Activated T-cell treated with anti-CD3 and anti-CD28 coated beads, Interleukin-2, amount 50 U/mL, for 1 hour (primary cell): Measurements from ENCODE around the gene TMEM63B.
"Not testable (repeated sequence)": the region's sequence is repeated elsewhere in the genome, so short reads cannot be mapped to it uniquely, and the experiment has no call there.

Experiments
- DNase-seq: peaks from one replicate; pipeline ENCODE4 v3.0.0-alpha.2; 2020

TMEM63B gene

DNA sequence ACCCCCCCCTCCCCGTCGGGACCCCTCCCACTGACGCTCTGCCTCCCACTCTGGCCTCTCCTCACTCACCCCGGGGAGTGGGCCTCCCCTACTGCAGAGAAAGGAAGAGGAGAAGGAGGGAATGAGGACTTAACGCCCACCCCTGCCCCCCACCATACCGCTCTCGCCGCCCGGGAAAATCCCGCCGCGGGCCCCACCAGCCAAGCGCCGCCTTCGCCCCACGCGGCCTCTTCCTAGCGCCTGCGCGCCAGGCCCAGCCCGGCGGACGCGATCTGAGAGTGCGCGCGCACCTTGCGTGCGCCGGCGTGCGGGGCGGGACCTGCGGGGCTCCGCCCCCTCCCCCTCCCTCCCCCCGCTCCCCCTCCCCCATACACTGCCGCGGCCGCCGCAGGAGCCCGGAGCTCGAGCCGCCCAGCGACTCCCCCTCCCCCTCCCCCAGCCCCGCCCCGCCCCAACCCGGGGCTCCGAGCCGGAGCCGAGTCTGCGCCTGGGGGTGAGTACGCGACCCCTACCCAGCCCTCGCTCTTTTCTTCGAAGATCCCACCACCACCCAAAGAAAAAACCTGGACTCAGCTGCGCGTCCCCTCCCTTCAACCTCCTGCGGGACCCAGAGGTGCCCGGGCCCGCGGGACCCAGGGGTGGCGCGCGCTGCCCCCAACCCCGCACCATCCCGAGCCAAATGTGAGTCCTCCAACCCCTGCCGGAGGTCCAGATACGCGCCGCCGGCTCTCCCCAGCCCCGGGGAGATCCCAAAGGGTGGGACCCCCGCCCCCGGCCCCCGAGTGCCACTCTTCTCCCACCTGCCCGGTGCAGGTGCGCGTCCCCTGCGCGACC lies at the start of gene TMEM63B, which contains the start of gene MRPL14:
TMEM63B (plus strand) TSS at position 369 of the 834 bp plus-strand sequence. CDS start 7,031 bp downstream, outside the sequence.
MRPL14 (minus strand) TSS at position 267 of the 834 bp plus-strand sequence. CDS start 10,841 bp downstream, outside the sequence.
- peak; percentile 92 for DNase-seq

DNA sequence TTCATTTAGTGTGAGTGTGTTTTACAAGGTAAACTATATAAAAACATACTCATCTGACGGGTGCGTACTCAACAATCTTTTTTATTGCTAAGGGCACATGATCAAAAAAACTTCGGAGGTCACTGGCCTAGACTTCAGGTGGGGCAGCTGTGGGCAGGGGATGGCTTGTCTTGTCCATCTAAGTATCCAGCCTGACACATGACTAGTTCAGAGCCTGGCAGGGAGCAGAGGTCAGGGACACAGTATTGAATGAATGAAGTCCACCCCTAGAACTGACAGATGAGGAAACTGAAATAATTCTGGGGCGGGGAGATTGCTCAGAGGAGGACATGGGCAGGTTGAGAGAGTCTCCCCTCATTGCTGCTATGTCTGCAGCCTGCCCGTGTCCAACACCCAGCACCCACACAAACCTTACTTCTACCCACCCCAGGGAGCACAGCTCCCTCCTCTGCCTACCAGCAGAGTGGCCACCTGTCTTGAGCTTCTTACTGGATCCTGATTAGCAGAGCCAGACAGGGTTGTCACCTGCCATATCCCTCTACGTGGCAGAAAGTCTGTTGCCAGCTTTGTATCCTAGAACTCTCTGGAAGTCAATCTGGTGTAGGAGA lies 49.0 kb upstream of the TMEM63B start:
- no peak for DNase-seq

DNA sequence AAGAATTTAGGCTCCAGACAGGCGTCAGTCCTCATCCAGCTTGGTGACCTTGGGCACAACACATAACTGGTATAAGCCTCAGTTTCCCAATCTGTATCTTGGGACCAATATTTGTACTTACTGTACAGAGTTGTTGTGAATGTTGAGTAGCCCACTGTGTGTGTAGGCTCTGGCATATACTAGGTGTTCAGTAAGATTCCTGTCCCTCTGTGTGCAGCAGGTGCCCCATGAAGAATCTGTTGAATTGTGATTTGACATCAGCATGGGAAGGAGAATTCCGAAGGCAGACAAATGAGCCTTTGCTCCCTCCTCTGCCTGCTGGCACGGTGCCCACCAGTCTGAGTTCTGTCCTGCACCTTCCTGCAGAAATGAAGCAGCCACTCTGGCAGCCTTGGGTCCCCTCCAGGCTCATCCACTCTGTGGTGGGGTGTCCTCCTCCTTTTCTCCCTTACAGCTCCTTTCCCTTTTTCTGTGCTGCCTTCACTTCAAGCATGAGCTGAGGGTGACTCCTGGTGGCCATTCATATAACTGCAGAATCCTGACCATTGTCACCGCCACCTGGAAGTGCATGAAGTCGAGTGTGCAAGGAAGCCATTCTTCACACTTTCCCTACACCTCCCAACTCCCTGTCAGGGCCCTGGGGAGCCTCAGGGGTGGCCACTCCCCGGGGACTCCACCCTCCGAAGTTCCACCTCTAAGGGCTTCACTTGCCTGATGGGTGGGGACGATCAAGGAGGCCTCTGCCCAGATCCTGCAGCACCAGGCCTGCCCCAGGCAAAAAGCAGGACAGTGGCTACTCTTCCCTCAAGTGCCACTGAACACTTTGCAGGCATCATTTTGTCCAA lies 48.3 kb upstream of the TMEM63B start:
- DNase-seq = peak; percentile 69

DNA sequence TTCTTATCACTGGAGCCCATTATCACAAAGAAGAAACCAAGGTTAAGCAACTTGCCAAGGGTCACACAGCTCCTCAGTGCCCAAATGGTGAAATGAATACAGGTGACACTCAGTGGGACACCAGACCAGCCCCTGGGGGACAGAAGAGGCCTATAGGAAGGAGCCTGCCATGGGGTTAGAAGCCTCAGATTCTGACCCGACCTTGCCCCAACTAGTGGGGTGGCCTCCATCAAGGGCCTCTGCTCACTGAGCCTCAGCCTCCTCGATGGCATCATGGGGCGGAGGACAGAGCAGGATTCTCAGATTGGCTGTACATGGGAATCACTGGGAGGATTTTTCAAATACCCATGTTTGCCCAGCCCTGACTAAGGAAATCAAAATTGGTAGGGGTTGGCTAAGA lies 47.7 kb upstream of the TMEM63B start:
- no peak for DNase-seq

DNA sequence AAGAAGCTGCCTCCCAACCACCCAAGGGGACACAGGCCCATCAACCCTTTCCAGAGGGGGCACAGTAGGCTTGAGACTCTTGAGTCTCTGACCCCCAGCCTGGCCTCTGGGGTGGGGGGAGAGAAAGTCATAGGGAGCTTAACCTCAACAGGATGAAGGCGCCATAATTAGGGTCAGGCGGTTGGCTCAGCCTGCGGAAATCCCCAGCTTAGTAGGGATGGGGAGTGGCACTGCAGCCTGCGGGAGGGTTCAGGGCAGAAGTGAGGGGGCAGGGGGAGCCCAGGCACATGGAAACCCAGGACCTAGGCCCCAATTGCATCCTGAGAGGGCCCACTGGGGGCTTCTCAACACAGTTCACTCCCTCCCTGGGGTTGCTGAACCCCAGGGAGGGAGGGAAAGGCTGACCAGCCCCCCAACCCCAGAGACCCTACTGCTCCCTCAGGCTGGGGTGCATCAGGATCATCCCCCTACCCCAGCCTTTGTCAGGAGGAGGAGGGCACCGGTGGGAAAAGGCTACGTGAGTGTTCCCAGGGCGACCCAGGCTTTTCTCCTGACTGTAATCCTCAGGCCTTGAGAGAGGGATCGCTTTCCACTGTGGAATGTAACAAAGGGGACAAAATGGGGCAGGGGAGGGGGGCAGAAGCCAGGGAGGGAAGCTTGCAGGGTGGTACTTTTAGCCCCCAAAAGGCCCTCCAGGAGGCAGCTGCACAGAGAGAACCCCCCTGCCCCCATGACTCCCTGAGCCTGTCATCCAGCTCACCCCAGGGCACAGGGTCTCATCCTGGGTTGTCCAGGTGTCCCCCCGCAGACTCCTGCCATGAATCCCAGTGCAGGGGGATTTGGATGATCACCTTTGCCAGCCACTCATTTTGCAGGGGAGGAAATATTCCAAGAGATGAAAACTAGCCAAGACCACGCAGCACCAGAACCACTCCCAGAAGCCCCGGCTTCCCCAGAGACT lies 46.5 kb upstream of the TMEM63B start:
- DNase-seq = no peak

DNA sequence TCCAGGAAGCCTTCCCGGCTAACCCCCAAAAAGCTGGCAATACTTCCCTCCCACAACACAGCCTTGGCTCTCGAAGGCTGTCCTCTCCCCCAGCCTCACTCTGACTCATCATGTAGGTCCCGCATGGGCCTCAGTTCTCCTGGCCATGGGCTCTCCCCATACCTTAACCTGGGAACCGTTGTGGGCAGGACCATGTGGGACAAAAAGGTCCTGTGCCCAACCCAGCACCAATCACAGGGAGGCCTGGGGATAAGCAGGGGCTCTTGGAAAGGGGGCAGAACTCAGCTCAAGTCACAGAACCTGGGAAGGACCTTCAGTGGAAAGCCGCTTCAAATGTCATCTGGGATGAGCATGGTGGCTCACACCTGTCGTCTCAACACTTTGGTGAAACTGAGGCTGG lies 45.6 kb upstream of the TMEM63B start:
- DNase-seq = no peak

DNA sequence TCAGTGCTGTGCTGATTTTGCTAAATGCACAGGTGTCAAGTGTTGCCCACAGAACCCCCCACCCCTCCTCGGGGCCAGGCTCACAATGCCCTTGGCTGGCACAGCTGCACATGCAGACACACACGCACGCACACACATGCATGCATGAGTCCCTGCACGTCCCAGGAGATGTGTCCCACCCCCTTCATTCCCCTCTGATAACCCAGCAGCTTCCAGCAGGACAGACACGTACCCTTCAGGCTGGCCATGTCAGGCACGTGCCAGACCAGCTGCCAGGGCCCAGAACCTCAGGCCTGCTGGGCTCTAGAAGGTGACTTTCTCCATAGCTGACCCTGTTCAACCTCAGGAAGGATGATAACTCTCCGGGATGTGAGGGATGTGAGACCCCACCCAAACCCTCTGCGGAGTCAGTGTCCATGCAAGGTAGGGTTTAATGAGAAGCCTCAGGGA lies 44.5 kb upstream of the TMEM63B start:
- DNase-seq = no peak

DNA sequence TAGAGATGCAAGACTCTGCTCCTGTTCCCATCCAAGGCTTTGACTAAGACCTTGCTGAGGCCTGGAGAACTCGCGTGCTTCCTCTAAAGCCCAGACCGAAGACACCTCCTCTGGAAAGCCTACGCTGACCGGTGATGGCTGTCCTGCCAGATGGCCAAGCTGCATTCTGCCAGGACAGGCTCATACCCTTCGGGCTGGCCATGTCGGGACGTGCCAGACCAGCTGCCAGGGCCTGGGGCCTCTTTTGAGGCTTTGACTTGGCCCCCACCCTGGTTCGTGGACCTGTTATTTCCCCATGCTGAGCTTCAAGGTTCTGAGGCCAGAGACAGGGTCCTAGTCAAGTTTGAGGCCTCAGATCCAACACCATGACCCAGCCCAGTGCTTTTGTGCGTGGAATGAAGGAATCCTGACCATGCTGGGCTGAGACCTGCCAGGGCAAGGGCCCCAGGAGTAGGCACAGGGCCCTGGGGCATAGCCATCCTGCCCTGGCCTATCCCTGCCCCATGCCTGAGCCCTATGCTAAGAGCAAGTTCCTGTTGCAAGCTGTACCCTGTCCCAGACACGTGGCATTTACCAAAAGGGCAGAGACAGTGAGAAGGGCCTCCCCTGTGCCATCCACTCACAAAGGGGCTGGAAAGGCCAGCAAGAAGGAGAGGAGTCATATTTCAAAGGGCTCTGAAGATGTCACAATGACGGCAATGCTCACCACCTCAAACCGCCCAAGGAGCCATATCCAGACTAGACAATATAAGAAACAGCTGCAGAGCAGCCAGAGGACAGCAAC lies 42.9 kb upstream of the TMEM63B start:
- no peak for DNase-seq

DNA sequence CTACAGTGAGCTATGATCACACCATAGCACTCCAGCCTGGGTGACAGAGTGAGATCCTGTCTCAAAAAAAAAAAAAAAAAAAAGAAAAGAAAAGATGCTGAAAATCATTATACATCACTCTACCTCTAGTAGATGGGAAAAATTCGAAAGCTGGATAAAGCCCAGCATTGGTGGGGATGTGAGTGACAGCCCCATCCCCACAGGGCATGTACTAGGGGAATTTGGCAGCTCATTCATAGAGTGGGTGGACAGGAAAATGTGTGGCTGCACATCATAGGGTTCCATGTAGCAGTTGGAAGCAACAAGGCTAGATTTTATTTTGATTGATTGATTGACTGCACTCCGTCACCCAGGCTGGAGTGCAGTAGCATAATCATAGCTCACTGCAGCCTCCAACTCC lies 42.1 kb upstream of the TMEM63B start:
- no peak for DNase-seq

DNA sequence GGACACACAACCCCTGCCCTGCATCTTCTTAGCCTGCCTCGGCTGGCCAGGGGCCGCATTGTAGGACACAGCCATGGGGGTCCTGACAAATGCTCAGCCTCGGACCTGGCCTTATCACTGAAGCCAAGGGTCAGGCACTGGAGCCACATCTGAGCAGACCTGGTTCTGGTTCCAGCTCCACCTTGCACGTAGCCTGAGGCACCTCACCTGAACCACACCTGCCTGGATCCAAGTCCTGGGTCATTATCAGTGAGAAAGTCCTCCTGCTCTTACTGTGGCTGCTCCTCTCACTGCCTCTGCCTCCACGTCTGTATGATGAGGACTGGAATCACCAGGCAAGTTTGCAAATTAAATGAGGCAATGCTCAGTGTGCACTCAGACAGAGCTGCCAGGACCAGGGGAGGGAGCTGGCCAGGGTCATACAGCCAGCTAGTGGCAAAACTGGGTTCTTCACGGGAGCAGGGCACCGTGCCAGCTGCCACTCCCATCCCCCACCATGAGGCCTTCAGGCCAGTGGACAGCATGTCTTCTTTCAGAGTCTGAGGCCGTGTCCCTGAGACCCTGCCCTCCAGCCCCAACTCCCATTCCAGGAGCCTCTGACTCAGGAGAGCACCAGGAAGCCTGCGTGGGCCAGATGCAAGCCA lies 40.3 kb upstream of the TMEM63B start:
- no peak for DNase-seq

DNA sequence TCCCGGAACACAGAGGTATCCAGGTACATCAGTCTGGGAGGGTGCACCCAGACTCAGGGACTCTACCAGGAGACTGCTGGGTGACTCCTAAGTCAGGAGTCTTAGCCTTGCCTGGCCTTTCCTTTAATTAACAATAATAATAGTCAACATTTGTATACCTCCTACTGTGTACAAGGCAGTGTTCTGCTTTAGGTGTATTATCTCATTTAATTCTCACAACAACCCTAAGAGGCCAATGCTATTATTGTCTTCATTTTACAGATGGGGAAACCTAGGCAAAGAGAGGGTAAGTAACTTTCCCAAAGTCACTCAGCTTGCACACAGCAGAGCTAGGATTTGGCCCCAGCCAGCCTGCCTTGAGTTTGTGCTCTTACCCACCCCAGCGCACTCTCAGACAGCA lies 39.7 kb upstream of the TMEM63B start:
- no peak for DNase-seq

DNA sequence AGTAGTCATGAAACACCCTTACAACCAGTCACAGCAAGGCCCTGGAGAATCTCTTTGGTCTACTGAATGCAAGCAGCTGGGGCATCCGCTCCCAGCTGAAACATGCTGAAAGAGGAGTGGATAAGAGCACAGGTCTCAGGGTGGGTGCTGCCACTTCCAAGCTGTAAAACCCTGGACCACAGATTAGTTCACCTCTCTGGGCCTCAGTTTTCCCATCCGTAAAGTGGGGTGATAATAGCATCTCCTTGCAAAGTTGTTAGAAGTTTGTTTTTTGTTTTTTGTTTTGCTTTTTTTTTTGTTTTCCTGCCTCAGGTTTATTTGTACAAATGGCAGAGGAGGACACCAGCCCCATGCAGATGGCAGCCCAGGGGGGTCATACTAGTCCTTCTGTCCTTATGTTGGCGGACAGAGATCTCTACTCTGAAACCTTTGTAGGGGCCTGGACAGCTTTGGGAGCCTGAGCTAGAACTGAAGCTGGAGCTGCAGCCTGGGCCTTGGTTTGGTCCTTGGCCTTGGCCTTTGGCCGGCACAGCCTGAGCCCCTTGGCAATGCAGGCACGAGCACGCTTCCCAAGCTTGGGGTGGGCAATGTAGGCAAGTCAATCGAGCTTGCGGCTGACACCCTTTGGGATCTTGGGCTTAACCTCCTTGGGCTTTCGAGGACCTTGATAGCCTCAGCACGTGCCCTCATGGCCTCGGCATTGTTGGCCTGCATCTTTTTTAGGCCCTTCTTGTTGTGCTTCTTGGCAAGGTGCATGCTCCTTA lies 38.3 kb upstream of the TMEM63B start:
- DNase-seq = no peak

DNA sequence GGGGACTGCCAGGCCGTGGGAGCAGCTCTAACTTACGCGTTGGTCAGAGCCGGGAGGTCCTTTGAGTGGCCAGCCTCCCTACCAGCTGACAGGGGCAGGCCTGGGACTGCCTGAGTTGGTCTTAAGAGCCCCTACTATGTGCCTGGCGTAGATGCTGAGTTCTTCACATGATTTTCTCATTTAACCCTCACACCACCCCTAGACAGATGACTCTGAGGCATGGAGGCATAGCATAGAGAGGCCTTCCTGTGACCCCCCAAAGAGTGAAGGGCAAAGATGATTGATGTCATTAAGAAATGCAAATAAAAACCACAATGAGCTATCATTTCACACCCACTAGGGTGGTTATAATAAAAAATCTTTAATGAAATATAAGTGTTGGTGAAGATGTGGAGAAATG lies 36.9 kb upstream of the TMEM63B start:
- DNase-seq = no peak

DNA sequence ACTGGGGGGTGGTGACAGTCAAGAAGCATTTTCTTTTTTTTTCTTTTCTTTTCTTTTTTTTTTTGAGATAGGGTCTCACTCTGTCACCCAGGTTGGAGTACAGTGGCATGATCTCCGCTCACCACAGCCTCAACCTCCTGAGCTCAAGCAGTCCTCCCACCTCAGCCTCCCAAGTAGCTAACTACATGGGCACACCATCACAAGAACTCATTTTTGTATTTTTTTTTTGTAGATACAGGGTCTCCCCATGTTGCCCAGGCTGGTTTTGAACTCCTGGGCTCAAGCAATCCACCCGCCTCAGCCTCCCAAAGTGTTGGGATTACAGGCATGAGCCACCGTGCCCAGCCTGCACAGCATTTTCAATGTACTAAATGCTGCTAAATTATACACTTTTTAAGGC lies 36.0 kb upstream of the TMEM63B start:
- DNase-seq = not testable (repeated sequence)

DNA sequence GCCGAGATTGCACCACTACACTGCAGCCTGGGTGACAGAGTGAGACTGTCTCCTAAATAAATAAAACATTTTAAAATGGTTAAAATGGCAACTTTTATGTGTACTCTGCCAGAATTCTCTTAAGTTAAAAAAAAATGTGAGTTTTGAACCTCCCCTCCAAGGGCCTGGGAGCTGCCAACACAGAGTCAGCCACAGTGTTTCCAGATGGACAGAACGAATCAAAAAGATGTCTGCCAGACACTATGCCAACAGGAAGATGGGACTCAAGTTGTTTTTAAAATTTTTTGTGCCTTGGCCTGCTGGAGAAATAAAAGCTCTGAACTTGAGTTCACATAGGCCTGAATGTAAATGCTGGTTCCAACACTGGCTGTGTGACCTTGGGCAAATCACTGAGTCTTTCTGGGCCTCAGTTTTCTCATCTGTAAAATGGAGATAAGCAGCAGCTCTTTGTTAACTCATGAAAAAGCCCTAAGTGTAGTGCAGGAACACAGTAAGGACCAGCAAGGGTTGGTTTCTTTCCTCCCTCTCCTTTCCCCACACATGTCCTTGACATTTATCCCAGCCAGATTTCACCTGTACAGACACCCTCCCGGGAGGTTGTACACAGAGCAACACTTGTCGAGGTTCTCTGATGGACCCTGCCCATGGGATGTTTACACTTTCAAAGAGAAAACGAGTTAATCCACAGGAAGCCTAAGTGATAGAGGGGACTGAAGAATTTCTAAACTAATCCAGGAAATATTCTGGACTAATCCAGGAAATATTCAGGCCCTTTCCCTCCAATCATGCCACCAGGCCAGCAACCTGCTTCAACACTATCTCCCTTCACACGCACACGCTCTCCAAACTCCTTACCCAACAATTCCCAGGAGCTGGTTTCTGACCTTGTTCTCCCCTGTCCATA lies 35.1 kb upstream of the TMEM63B start:
- DNase-seq = no peak

DNA sequence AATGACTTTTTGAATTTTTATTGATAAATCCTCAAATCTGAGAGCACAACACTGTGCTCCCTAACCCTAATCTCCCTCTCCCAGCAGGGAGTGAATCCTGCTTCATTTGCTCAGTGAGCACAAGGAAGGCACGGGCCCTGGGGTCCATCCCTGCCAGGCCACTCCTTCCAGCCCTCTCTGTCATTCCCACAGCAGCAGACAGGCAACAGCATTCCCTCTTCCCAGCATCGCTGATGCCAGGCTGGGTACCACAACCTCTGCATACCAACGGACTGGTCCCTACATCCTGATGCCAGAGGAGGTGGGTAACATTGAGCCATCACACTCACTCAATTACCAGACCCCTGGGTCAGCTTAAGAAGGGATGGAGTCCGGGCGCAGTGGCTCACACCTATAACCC lies 34.3 kb upstream of the TMEM63B start:
- no peak for DNase-seq

DNA sequence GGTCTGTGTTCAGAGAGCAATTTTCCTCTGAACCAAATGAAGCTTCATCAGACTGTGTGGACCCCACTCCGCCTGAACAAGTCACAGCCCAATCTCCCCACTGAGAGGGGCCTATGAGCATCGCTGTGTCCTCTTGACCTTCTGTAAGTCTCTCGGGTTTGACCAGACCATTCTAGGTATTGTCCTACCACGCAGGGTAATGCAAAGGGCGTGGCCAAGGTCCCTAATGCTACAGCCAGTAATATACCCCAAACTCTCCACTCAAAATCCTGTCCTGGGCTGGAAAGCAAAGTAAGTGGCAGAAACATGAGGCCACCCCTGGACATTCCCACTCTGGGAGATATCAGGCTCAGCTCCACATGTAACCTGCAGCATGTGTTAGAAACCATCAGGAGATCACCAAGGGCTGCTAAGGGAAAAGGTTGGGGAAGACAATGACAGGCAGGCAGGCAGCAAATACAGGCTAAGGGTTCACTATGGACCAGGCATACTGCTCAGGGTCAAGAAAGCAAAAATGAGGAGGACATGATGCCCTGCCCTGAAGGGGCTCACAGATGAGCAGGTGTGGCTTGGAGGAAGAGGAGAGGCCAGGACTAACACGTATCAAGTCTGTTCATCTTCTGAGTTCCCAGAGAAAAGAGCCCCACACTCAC lies 33.5 kb upstream of the TMEM63B start:
- DNase-seq = no peak
